ENCODE measurements around the gene TRAPPC3L. TPM values are rescaled to one million over a fixed set of nuclear protein-coding genes. Genes with fewer than 3 reads are reported as not detected.

Gene TRAPPC3L
- total RNA-seq, 1 experiment from 2014 or later = not detected

DNA sequence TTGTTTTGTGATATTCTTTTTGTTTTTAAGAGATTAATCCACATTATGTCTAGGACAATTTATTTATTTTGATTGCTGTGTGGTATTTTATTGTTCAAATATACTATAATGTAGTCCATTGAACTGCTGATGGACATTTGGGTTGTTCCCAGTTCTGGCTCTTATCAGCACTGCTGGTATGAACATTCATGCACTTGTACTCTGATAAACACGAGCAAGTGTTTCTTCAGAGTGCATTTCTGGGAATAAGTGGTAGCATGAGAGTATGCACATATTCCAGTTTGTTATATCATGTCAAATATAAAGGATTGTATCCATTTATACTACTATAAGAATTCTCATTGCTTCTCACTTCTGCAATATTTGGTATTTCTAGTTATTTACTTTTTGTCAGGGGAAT is 77.2 kb downstream of the TRAPPC3L start:
- H2BK120ac ChIP-seq (ENCODE audit: low read depth, low read length, poor library complexity, severe bottlenecking) = no peak overlapping the region
- no peak overlapping the region for H4K8ac ChIP-seq (replicated peaks; ENCODE audit: insufficient read length, low read depth, low read length)
- no peaks in the 10 kb centered on the region for H3K27me3 ChIP-seq (ENCODE audit: insufficient read depth, low read length)
- Mint-ChIP-seq H3K27ac (no peak overlapping the region), H3K27me3 (ENCODE audit: low read depth) (peaks cover 7% of the 10 kb centered on the region), H3K9me3 (no peaks in the 10 kb centered on the region), H3K36me3 (ENCODE audit: insufficient read depth in 1 of 3, low read depth in 3 of 3) (no peaks in the 10 kb centered on the region), H3K4me1 (peaks cover 9 to 15% of the 10 kb centered on the region in 2 experiments), H3K4me3 (no peak overlapping the region)
- H3K4me1 ChIP-seq (ENCODE audit: insufficient read depth, low read length) = peaks cover 2% of the 10 kb centered on the region; the same call in 1 of the 2 replicates
- H3K56ac ChIP-seq (ENCODE audit: insufficient read length, low read depth, low read length) = no peak overlapping the region
- H3K79me1 ChIP-seq (ENCODE audit: insufficient read depth, low read depth, low read length, poor library complexity, severe bottlenecking) = no peaks in the 10 kb centered on the region
- H4K20me1 ChIP-seq (ENCODE audit: control insufficient read depth, insufficient read depth, insufficient read length) = no peaks in the 10 kb centered on the region
- no peak overlapping the region for H4K91ac ChIP-seq (ENCODE audit: insufficient read length, low read depth, low read length)
- H4K5ac ChIP-seq (ENCODE audit: insufficient read length, low read depth, low read length) = no peak overlapping the region
- no peak overlapping the region for H2AK5ac ChIP-seq (ENCODE audit: insufficient read length, low read length)
- H3K4ac ChIP-seq (ENCODE audit: low read depth, low read length) = no peak overlapping the region
- no peak overlapping the region for H3K14ac ChIP-seq (ENCODE audit: insufficient read depth, low read length)
- no peaks in the 10 kb centered on the region for H3K79me2 ChIP-seq (ENCODE audit: insufficient read depth, low read length)
- H3T11ph ChIP-seq (ENCODE audit: low read length) = no peak overlapping the region
- no peak overlapping the region for H2BK5ac ChIP-seq (ENCODE audit: insufficient read length, low read length)
- H3K23ac ChIP-seq (ENCODE audit: insufficient read length, low read depth, low read length) = no peak overlapping the region
- H3K27ac ChIP-seq (ENCODE audit: insufficient read length, low read depth, low read length) = no peak overlapping the region
- no peak overlapping the region for H3K18ac ChIP-seq (ENCODE audit: insufficient read length, low read depth, low read length)
- H3K23me2 ChIP-seq (ENCODE audit: insufficient read length, low read depth, low read length, poor library complexity, severe bottlenecking) = no peaks in the 10 kb centered on the region
- H2BK12ac ChIP-seq (ENCODE audit: insufficient read length, low read depth, low read length) = no peak overlapping the region
- no peak overlapping the region for H3K9ac ChIP-seq (ENCODE audit: extremely low read depth, insufficient read length, low read length)
- no peak for DNase-seq
- H2BK15ac ChIP-seq (ENCODE audit: low read depth, low read length) = no peak overlapping the region
- H3K4me2 ChIP-seq (ENCODE audit: insufficient read depth, insufficient read length, low read length) = no peak overlapping the region
- WGBS (ENCODE audit: extremely low coverage, insufficient read length, low lambda C conversion rate) = no CpG with 5 or more reads among the region's 1 CpG
- H2BK20ac ChIP-seq (ENCODE audit: low read depth, low read length, poor library complexity, severe bottlenecking) = no peak overlapping the region
- H3K9me3 ChIP-seq (ENCODE audit: control insufficient read depth, low read depth, low read length) = no peaks in the 10 kb centered on the region
- no peak overlapping the region for H2AFZ ChIP-seq (ENCODE audit: low read length)
- no peak for TF ChIP-seq CTCF (conservative IDR thresholded peaks at IDR 0.05)

All from H9 (cell line).